Upper lobe of left lung (tissue), 4 donors: ENCODE measurements around the gene FAM151A.

Source experiments
- CTCF ChIP-seq, 6 experiments: fragments of 450-650 bp in 4 of 6; fragments of 200-600 bp in 2 of 6; sonication (generic) in 2 of 6; IDR thresholded peaks; one replicate each; pipeline ENCODE4 v1.5.1; 2016 to 2019; ENCODE audit warnings: antibody characterized with exemption in 6 of 6
- EP300 ChIP-seq, 4 donors: sonication (generic); formaldehyde crosslinking; IDR thresholded peaks; one replicate each; pipeline ENCODE4 v1.5.1; 2017; ENCODE audit warnings: antibody characterized with exemption in 4 of 4, control low read depth in 2 of 4
- POLR2AphosphoS5 ChIP-seq, 2 donors: sonication (generic); formaldehyde crosslinking; IDR thresholded peaks; one replicate each; pipeline ENCODE4 v1.5.1; 2017; ENCODE audit warnings: antibody characterized with exemption in 2 of 2

DNA sequence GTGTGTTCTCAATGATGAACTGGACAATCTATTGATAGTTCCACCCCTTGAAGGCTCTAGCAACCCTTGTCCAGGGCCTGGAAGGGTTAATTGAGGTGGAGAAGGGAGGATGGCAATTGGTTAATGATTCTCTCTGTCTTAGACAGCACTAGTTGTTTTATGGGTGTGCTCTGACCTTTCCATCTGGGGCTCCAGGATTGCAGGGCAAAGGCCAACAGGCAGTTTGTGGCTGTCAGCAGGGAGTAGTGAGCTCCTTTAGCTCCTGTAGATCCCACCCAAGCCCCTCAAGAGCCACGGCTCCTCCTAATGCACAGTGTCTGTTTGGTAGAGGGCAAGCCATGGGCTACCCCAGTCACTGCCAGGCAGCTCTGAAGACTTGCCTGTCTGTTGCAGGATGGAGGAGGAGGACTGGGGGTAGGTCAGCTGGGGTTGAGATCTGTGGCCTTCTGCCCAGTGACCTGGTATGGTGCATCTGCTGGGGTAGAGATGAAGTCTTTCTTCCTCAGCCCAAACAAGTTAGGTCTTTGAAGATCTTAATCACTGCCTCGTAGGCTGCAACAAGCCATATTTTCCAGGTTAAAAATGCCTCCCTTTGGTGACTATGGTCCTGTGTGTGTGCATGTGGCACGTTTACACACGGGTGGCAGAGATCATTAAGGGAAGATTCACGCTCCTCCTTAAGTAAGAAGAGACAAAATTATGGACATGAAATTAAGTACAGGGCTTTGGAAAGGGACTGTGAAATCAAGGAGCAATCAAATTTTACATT, 26.0 kb upstream of the FAM151A start:
- TF ChIP-seq EP300 (IDR thresholded peaks at IDR 0.05) (no peak), CTCF (IDR thresholded peaks at IDR 0.05) (no peak), POLR2AphosphoS5 (IDR thresholded peaks at IDR 0.05) (no peak)
